ENCODE results near the gene CPLANE1.
"Not testable (repeated sequence)": the region's sequence is repeated elsewhere in the genome, so short reads cannot be mapped to it uniquely, and the experiment has no call there.

Gene CPLANE1

DNA sequence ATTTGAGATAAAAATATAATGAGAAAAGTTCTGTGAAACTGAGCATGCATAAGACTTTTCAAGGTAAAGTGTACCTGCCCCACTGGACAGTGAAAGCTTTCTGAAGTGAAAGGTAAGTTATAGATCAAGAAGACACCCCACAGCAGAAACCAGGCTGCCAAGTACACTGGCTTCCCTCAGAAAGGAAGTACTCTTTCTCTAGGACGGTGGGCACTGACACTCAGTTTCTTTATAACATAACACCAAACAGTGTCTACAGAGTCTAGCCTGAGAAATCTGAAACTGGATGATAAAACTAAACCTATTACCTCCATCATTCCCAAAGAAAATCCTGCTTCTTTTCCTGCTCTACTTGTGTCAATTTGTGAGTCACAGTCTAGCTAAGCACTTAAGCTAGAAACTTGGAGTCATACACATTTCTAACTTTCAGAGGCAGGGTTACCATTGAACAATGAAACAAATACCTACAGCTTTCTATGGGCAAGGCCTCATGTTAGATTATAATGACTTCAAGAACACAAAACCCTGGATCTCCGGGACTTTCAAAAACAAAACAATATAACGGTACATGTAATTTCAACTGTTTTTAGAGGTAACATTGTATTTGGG is 136.7 kb downstream of the CPLANE1 start:
- no peak for DNase-seq

DNA sequence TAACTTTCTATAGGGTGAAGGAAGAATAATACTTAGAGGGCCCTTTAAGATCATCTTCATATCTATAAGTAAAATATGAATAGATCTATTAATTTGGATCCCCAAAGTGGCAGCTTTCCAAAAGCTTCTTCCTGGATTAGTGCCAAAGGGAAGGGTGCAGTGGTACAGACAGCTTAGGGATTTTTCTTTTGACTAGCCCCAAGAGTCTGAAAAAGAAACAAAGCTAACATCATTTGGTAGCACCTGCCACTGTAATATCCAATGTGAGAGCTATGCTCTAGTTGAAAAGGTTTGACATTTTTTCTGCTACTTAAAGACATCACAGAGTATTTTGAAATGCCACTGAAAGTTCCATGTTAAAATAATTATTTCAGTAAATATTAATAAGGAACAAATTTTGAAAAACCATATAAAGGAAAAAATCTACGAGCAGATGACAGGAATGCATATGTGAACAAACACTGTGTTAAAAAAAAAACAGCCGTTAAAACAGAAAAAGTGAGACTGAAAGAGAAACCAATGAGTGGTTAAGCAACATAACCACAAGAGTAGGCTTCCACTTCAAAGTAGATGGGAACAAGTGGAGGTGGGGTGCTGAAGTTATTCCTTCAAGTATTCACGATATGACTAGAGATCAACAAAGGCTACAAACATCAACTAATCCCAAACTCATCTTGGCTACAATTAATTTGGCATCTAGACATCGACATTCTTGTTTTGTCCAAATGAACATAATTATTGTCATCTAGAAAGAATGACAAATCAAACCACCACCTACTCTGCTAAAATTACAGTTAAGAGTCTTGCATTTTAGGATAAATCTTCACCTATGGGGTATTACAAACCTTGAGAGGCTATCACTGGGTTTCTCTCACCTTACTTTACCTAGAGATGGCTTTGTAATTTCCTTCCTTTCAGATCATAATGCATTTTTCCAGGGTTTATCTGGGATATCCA is 137.5 kb downstream of the CPLANE1 start:
- no peak for DNase-seq

GRCh38 chr5:37110135-37110534 is 139.0 kb downstream of the CPLANE1 start:
- no peak for DNase-seq

- DNase-seq, result no peak
Measured at GRCh38 chr5:37109338-37109737, 139.8 kb downstream of the CPLANE1 start.

DNA sequence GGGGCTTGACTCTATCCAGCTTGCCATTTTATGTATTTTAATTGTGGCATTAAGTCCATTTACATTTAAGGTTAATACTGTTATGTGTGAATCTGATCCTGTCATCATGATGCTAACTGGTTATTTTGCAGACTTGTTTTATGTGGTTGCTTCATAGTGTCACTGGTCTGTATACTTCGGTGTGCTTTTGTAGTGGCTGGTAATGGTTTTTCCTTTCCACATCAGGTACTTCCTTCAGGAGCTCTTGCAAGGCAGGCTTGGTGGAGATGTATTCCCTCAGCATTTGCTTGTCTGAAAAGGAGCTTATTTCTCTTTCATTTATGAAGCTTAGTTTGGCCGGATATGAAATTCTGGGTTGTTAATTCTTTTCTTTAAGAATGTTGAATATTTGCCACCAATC is 145.9 kb downstream of the CPLANE1 start:
- DNase-seq, result no peak

DNA sequence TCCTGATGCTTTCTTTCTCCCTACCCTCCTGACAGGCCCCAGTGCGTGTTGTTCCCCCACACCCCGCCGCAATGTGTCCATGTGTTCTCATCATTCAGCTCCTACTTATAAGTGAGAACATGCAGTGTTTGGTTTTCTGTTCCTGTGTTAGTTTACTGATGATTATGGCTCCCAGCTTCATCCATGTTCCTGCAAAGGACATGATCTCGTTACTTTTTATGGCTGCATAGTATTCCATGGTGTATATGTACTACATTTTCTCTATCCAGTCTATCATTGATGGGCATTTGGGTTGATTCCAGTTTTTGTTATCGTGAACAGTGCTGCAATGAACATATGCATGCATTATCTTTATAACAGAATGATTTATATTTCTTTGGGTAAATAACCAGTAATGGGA is 149.9 kb downstream of the CPLANE1 start:
- DNase-seq, result not testable (repeated sequence)

GRCh38 chr5:37093795-37094194 is 155.4 kb downstream of the CPLANE1 start:
- not testable (repeated sequence) for DNase-seq

- no peak for DNase-seq
Measured at GRCh38 chr5:37090781-37091180, 158.4 kb downstream of the CPLANE1 start.

GRCh38 chr5:37090123-37090726 is 159.0 kb downstream of the CPLANE1 start:
- no peak for DNase-seq

DNA sequence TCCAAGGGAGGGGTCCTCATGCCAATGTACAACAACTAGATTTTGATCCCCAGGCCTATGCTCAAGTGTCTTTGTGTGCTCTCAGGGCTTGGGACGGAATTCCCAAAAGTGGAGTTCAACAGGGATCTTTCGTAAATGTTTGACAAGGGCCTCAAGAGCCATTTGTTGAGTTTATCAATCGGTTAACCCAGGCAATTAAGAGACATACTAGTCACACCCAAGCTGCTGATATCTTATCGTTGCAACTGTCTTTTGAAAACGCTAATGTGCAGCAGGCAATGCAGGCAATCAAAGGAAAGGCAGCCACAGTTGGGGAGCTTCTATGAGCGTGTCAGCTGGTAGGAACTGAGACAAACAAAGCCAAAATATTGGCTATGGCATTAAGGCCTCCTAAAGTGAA is 161.2 kb downstream of the CPLANE1 start:
- no peak for DNase-seq

GRCh38 chr5:37086466-37087173 is 162.6 kb downstream of the CPLANE1 start:
- no peak for DNase-seq

DNA sequence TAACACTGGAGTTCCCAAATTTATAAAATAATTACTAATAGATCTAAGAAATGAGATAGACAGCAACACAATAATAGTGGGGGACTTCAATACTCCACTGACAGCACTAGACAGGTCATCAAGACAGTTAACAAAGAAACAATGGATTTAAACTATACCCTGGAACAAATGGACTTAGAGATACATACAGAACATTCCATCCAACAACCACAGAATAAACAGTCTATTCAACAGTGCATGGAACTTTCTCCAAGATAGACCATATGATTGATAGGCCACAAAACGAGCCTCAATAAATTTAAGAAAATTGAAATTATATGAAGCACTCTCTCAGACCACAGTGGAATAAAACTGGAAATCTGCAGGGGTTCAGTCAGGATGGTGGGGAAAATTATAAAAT is 163.2 kb downstream of the CPLANE1 start:
- not testable (repeated sequence) for DNase-seq

GRCh38 chr5:37082977-37083376 is 166.2 kb downstream of the CPLANE1 start:
- not testable (repeated sequence) for DNase-seq

- DNase-seq, result no peak
Measured at GRCh38 chr5:37080697-37081096, 168.5 kb downstream of the CPLANE1 start.

DNA sequence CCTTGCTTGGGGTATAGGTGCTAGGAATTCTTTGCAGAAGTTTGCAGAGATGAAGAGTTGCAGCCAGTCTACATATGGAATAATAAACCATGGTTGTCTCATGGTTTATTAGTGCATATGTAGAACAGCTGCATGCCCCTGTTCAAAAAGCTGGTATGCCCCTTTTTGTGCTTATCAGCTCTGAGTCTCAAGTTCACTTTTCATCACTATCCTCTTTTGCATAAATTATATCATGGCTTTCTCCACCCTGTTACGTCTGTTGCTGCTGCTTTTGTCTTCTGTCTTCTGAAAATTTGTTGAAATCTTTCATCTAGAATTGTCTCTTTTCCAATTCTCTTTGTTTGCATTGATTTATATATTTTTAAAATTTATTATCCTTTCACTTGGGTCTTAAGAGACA is 172.0 kb downstream of the CPLANE1 start:
- DNase-seq, result no peak

GRCh38 chr5:37075399-37075950 is 173.7 kb downstream of the CPLANE1 start:
- no peak for DNase-seq

- no peak for DNase-seq
Measured at GRCh38 chr5:37071901-37072581, 177.1 kb downstream of the CPLANE1 start.

DNA sequence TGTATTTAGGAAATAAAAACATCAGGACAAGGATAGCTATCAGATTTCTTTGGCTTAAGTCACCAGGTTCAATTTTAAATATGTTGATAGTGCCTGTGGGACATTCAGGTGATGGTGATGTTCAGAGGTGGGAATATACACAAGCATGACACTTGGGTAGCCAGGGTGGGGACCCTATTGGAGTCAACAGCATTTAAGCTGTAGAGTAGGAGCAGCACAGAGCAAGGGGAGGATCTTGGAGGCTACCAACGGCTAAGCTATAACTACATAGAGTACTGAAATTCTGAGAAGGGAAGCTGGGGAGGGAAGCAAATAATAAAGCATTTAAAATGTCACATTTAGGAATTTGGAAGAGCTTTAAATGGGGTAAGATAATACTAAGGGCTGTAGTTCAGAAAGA is 177.7 kb downstream of the CPLANE1 start:
- DNase-seq, result no peak

DNA sequence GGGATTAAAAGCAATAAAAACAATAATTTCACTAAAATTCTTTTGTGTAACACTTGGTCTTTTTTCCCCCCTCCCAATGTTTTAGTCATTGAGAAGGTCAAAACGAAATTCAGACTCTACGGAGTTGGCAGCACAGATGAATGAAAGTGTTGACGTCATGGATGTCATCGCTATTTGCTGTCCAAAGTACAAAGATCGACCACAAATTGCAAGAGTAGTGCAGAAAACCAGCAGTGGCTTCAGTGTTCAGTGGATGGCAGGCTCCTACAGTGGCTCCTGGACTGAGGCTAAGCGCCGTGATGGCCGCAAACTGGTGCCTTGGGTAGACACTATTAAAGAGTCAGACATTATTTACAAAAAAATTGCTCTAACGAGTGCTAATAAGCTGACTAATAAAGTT is 184.7 kb downstream of the CPLANE1 start:
- no peak for DNase-seq

GRCh38 chr5:37063739-37064138 is 185.4 kb downstream of the CPLANE1 start:
- no peak for DNase-seq

DNA sequence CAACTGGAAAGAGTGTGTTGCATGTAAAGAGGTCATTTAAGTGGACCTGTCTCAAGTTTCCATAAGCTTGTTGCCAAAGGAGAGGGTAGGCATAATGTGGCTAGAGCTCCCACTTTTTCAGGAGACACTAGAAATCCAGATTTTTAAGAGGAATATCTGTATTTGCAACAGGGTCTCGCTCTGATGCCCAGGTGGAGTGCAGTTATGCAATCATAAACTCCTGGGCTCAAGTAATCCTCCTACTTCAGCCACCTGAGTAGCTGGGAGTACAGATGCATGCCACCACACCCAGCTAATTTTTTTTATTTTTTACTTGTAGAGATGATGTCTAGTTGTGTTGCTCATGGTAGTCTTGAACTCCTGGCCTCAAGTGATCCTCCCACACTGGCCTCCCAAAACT is 189.1 kb downstream of the CPLANE1 start:
- no peak for DNase-seq

DNA sequence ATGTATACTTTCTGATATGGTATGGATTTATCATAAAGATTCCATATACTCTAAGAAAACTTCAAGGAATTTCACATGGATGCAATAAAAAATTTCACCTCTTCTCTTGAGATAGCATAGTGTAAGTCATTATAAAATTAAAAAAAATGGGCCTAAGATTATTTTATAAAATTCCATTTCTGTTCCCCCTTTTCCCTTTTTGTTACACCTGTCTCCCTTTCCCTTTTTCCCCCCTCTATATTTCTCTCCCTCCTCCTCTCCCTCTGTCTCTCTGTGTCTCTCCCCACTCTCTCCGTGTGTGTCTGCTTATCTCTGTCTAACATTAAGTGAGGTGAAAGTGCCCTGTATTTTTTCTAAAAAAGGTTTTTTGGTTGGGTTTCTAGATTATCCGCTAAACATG is 192.4 kb downstream of the CPLANE1 start:
- no peak for DNase-seq

Measured in activated T-cell treated with anti-CD3 and anti-CD28 coated beads, Interleukin-2, amount 50 U/mL, for 1 hour (primary cell).